GM18517 (cell line): Measurements from ENCODE around the gene GOSR1.
"Not testable (repeated sequence)": the region's sequence is repeated elsewhere in the genome, so short reads cannot be mapped to it uniquely, and the experiment has no call there.

Experiments
- ATAC-seq: cut with Tn5 transposase; IDR thresholded peaks from one replicate; pipeline ENCODE4 v1.9.1; 2021; ENCODE audit warnings: mild to moderate bottlenecking, moderate library complexity; ENCODE audit not compliant: unreplicated experiment

Gene GOSR1

GRCh38 chr17:30560117-30561026 lies 83.2 kb downstream of the GOSR1 start:
- ATAC-seq, result not testable (repeated sequence)

- ATAC-seq, result not testable (repeated sequence)
Observed at GRCh38 chr17:30561766-30562165, 84.6 kb downstream of the GOSR1 start.

GRCh38 chr17:30563131-30563904 lies 86.1 kb downstream of the GOSR1 start:
- ATAC-seq, result not testable (repeated sequence)

- ATAC-seq, result not testable (repeated sequence)
Observed at GRCh38 chr17:30563905-30564390, 86.7 kb downstream of the GOSR1 start.

- ATAC-seq, result not testable (repeated sequence)
Observed at GRCh38 chr17:30564422-30565072, 87.3 kb downstream of the GOSR1 start.

- ATAC-seq, result no peak
Observed at GRCh38 chr17:30565073-30565935, 88.1 kb downstream of the GOSR1 start.

GRCh38 chr17:30566104-30566503 lies 88.9 kb downstream of the GOSR1 start:
- not testable (repeated sequence) for ATAC-seq

- not testable (repeated sequence) for ATAC-seq
Observed at GRCh38 chr17:30566516-30567225, 89.5 kb downstream of the GOSR1 start.

GRCh38 chr17:30567231-30568116 lies 90.3 kb downstream of the GOSR1 start:
- ATAC-seq, result no peak

- no peak for ATAC-seq
Observed at GRCh38 chr17:30568117-30568430, 90.9 kb downstream of the GOSR1 start.

- ATAC-seq, result not testable (repeated sequence)
Observed at GRCh38 chr17:30569531-30570175, 92.4 kb downstream of the GOSR1 start.

- ATAC-seq, result no peak
Observed at GRCh38 chr17:30570191-30570590, 93.0 kb downstream of the GOSR1 start.

- no peak for ATAC-seq
Observed at GRCh38 chr17:30570596-30571265, 93.5 kb downstream of the GOSR1 start.

GRCh38 chr17:30571404-30571803 lies 94.2 kb downstream of the GOSR1 start:
- not testable (repeated sequence) for ATAC-seq

GRCh38 chr17:30571921-30572320 lies 94.7 kb downstream of the GOSR1 start:
- no peak for ATAC-seq

- ATAC-seq, result not testable (repeated sequence)
Observed at GRCh38 chr17:30572651-30573554, 95.7 kb downstream of the GOSR1 start.
